Measurements from ENCODE around the gene ROCK2.
"Not testable (repeated sequence)": the region's sequence is repeated elsewhere in the genome, so short reads cannot be mapped to it uniquely, and the experiment has no call there.

ROCK2 gene

GRCh38 chr2:11262438-11262837 is 82.0 kb downstream of the ROCK2 start:
- not testable (repeated sequence) for DNase-seq

- DNase-seq: not testable (repeated sequence)
These were observed 82.9 kb downstream of the ROCK2 start for GRCh38 chr2:11261564-11261963.

DNA sequence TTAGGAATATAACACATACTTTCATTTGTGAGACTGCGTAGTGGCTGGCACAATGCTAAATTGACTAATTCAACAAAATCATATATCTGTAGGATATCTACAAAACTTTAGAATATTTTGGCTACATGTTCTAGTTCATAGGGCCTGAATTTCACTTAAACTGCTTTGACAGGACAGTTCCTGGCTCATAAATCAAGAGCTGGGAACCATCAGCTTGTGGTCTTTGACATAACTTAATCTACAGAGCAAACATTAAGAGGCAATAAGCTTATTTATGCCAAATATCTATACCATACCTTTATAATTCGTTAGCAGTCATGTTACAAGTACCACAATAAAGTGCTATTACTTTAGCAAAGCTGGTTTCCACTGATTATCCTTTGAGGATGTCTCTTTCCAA is 83.5 kb downstream of the ROCK2 start:
- no peak for DNase-seq

GRCh38 chr2:11257964-11258363 is 86.5 kb downstream of the ROCK2 start:
- DNase-seq: no peak

DNA sequence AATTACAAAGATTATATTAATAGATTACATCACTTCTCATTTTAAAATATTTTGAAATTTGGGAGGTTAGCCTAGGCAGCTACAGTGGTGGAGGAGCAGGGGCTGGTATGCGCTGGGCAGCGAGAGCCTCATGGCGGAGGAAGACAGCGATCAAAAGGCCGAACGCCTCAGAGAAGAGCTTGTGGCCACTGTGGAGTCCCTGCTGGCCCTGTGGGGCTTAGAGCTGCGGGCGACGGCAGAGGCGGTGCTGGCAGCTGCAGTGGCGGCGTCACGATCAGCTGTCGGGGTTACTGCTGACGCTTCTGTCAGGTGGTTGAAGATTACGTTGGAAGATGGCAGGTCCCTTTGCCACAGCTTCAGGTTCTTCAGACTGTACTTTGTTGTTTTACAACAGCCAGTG is 87.4 kb downstream of the ROCK2 start:
- DNase-seq: no peak

DNA sequence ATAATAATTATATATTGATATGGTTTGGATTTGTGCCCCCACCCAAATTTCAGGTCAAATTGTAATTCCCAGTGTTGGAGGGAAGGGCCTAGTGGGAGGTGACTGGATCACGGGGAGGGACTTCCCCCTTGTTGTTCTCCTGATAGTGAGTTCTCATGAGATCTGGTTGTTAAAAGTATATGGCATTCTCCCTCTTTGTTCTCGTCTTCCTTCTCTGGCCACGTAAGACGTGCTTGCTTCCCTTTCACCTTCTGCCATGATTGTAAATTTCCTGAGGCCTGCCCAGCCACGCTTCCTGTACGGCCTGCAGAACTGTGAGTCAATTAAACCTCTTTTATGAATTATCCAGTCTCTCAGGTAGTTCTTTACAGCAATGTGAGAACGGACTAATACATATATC is 88.3 kb downstream of the ROCK2 start:
- DNase-seq: no peak

DNA sequence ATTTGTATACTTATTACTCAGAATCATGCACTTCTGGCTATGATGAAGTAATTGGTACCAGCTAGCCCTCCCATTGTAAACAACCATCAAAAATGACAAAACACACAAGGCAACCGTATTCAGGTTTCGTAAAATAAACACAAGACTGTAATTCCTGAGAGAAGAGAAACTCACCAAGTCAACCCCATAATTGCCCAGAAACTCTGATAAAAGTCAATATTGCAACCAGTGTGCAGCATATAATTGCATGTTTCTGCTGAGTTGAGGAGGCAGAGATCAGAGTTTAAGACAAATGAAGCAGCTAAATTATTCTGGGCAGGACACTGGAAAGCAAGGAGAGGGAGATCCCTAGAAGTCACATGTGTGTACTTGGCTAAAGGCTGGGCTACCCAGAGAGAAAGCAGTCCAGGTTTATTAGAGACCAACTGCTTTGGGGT is 90.3 kb downstream of the ROCK2 start:
- no peak for DNase-seq

- DNase-seq: not testable (repeated sequence)
These were observed 92.0 kb downstream of the ROCK2 start for GRCh38 chr2:11252458-11252857.

DNA sequence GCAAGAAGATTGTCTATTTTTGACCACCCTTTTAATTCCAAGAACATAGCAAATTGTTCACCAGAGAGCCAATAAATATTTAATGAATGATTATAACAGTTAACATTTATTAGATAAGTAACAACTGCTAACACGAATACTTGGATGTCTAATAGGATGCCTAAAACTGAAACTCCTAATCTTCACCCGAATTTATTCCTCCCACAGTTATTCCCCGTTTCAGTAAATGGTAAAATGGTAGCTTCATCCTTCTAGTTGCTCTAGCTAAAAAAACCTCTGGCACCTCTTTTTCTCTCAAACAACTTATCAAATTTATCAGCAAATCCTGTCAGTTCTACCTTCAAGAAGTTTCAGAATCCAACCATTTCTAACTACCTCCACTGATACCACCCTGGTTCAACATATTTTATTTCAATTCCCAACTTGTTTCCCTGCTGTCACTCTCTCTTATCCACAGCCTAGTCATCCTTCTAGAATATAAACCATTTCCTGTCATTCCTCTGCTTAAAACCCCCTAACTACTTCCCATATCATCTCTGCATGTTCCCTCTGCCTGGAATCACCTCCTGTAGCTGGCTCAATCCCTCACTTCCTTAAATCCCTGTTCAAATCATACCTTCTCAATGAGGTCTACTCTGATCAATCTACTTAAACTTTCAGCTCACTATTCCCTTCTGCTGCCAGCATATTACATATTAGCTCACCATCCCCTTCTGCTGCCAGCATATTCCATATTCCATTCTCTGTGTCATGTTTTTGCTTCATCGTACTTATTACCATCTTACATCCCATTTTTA is 93.8 kb downstream of the ROCK2 start:
- DNase-seq: no peak

DNA sequence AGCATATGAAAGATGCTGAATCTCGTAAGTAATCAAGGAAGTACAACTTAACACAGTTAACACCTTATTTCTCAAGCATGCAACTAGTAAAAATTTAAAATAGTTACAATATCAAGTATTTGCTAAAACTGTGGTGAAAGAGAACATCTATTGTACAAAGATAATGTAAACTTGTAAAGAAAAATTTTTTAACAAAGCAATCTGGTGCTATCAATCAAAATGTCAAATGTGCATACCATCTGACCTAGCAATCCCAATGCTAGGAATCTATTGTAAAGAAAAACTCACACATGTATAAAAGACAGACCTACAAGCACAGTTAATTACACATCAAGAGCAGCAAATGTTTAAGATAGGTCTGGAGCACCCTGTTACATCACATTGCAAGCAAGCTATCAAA is 99.1 kb downstream of the ROCK2 start:
- DNase-seq: no peak

- DNase-seq: no peak
These were observed 100.2 kb downstream of the ROCK2 start for GRCh38 chr2:11244091-11244826.

DNA sequence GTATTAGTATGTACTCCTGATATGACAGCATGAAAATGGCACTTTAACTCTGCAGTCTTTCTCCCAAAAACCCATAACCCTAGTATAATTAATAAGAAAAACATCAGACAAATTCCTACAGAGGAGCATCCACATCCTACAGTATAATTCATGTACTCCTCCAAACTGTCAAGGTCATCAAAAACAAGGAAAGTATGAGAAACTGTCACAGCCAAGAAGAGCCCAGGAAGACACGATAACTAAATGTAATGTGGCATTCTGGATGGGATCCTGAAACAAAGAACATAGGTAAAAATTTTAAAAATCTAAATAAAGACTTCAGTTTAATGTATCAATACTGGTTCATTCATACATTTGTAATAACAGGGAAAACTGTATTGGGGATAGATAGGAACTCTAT is 100.9 kb downstream of the ROCK2 start:
- no peak for DNase-seq

DNA sequence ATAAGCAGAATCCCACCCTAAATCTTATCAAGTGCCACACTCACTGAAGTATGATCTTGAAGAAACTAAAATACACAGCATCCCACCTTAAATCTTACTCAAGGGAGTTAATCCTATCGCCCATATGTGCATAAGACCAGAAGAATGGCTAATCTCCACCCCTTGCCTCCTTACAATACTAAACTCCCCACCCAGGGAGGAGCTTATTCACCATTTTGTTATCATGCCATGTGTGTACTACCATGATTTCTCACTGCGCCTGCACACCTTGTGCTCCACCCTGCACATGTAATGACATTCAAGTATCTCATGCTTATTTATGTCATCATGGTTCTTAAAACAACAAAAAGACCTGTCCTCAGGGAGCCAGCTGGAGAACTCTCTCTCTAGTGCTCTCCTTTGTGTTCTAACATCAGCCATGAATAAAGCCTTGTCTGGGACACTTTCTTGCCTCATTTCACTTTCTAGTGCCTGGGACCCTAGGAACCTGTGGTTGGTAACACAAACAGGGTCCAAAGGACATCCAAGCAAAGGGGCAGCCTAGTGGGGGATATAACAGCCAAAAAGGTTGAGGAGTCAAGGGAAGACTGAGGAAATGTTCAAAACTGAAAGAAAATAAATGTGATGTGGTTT is 101.8 kb downstream of the ROCK2 start:
- DNase-seq: no peak

- no peak for DNase-seq
These were observed 102.8 kb downstream of the ROCK2 start for GRCh38 chr2:11241412-11242203.

DNA sequence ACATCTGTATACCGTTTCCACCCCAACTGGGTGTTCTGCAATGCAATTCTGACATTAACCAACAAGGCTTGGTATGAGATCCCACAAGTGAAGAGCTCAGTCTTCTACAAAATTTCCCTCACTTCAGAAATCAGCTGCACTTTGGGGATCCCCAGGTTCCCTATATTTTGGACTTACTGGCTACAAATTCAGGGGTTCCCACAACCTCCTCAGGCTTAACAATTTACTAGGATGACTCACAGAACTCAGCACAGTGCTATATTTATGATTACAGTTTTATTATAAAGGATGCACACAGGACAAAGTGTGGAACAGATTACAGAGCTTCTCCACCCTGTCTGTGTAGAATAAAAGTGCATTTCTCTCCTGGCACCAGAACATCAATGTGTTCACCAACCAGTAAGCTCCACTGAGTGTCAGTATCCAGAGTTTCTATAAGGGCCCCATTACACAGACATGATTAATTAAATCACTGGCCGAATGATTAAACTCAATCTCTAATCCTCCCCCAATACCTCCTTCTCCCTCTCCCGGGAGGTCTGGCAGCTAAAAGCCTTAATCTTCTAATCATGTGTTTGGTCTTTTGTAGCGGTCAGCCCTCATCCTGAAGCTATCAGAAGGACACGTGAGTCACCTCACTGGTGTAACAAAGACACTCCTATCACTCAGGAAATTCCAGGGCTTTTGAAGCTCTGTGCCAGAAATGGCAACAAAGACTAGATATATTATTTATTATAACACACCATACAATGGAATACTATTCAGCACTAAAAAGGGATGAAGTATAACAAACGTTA is 104.6 kb downstream of the ROCK2 start:
- no peak for DNase-seq

DNA sequence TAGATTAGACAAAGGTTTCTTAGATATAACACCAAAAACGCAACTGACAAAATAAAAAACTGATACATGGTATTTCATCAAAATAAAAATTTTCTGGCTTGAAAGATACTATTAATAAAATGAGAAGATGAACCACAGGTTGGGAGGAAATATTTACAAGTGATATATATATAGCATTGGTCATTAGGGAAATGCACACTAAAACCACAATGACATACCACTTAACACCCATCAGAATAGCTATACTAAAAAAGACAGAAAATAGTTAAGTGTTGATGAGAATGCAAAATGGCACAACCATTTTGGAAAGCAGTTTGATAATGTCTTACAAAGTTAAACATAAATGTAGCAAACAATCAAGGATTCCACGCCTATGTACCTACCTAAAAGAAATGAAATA is 105.3 kb downstream of the ROCK2 start:
- no peak for DNase-seq

- DNase-seq: no peak
These were observed 107.3 kb downstream of the ROCK2 start for GRCh38 chr2:11237122-11237521.

GRCh38 chr2:11236335-11236734 is 108.1 kb downstream of the ROCK2 start:
- no peak for DNase-seq

- DNase-seq: no peak
These were observed 108.9 kb downstream of the ROCK2 start for GRCh38 chr2:11235583-11235982.

DNA sequence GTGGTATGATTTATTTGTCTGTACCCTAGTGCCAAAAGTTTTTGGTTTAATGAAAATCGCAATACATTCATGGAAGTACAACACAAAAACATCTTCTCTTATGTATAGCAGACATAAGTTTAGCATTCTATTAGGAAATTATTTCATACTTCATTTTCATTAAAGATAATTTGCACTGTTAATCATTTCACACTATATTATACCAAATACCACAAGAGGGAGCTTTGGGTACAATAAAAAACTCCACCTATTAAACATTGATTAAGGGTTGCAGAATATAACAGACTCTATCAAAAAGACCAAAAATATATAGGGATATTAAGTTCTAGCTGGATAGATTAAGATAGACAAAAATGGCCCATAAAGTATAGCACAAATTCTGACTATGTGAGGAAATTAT is 110.1 kb downstream of the ROCK2 start:
- DNase-seq: no peak

GRCh38 chr2:11231193-11231592 is 113.2 kb downstream of the ROCK2 start:
- DNase-seq: not testable (repeated sequence)

- DNase-seq: no peak
These were observed 115.7 kb downstream of the ROCK2 start for GRCh38 chr2:11228692-11229091.

Data from left hindlimb (tissue), 1 donor.